Measurements from ENCODE around the gene FBLN7. TPM values are rescaled to one million over a fixed set of nuclear protein-coding genes. Genes with fewer than 3 reads are reported as not detected.

FBLN7 gene
- total RNA-seq, 1 experiment from 2014 or later: 5.1 TPM

- DNase-seq (ENCODE audit: low read depth): no peak
Observed at GRCh38 chr2:112140899-112141625, 2.9 kb downstream of the FBLN7 start.

- DNase-seq (ENCODE audit: low read depth): no peak
Observed at GRCh38 chr2:112141626-112142007, 3.4 kb downstream of the FBLN7 start.

GRCh38 chr2:112142525-112143078, 4.4 kb downstream of the FBLN7 start:
- no peak for DNase-seq (ENCODE audit: low read depth)

GRCh38 chr2:112143150-112143549, 5.0 kb downstream of the FBLN7 start:
- DNase-seq (ENCODE audit: low read depth): no peak

- peak; percentile 55 for DNase-seq (ENCODE audit: low read depth)
Observed at GRCh38 chr2:112144966-112145365, 6.8 kb downstream of the FBLN7 start.

GRCh38 chr2:112147382-112148168, 9.4 kb downstream of the FBLN7 start:
- no peak for DNase-seq (ENCODE audit: low read depth)

- no peak for DNase-seq (ENCODE audit: low read depth)
Observed at GRCh38 chr2:112148477-112148876, 10.3 kb downstream of the FBLN7 start.

- no peak for DNase-seq (ENCODE audit: low read depth)
Observed at GRCh38 chr2:112149194-112149593, 11.0 kb downstream of the FBLN7 start.

GRCh38 chr2:112149866-112150435, 11.8 kb downstream of the FBLN7 start:
- DNase-seq (ENCODE audit: low read depth): peak; percentile 62

GRCh38 chr2:112150447-112150846, 12.3 kb downstream of the FBLN7 start:
- DNase-seq (ENCODE audit: low read depth): peak; percentile 91

GRCh38 chr2:112150851-112151250, 12.7 kb downstream of the FBLN7 start:
- no peak for DNase-seq (ENCODE audit: low read depth)

GRCh38 chr2:112151271-112151670, 13.1 kb downstream of the FBLN7 start:
- DNase-seq (ENCODE audit: low read depth): no peak

- DNase-seq (ENCODE audit: low read depth): peak; percentile 45
Observed at GRCh38 chr2:112151701-112152440, 13.7 kb downstream of the FBLN7 start.

- peak; percentile 35 for DNase-seq (ENCODE audit: low read depth)
Observed at GRCh38 chr2:112152476-112153178, 14.4 kb downstream of the FBLN7 start.

GRCh38 chr2:112153179-112153490, 14.9 kb downstream of the FBLN7 start:
- DNase-seq (ENCODE audit: low read depth): peak; percentile 64

- peak; percentile 34 for DNase-seq (ENCODE audit: low read depth)
Observed at GRCh38 chr2:112153501-112153900, 15.3 kb downstream of the FBLN7 start.

- peak; percentile 24 for DNase-seq (ENCODE audit: low read depth)
Observed at GRCh38 chr2:112154246-112155117, 16.3 kb downstream of the FBLN7 start.

GRCh38 chr2:112155331-112156151, 17.4 kb downstream of the FBLN7 start:
- peak; percentile 46 for DNase-seq (ENCODE audit: low read depth)
